Bone marrow (tissue), 2 donors: ENCODE results near the gene DEGS2.

ENCODE experiments used
- DNase-seq, 2 donors: peaks; one replicate each; lab custom pipeline; 2025; lab: John Stamatoyannopoulos, UW

DEGS2 gene

GRCh38 chr14:100148837-100149731 lies 10.4 kb downstream of the DEGS2 start:
- DNase-seq, result no peak

- no peak for DNase-seq
Observed at GRCh38 chr14:100147691-100148464, 11.6 kb downstream of the DEGS2 start.

- DNase-seq, result peak in 1 of 2 donors; percentile 29
Observed at GRCh38 chr14:100147181-100147631, 12.2 kb downstream of the DEGS2 start.

- DNase-seq, result no peak
Observed at GRCh38 chr14:100146531-100147091, 12.8 kb downstream of the DEGS2 start.

- DNase-seq, result no peak
Observed at GRCh38 chr14:100145682-100146464, 13.6 kb downstream of the DEGS2 start.

- no peak for DNase-seq
Observed at GRCh38 chr14:100144996-100145646, 14.3 kb downstream of the DEGS2 start.

- no peak for DNase-seq
Observed at GRCh38 chr14:100144645-100144995, 14.8 kb downstream of the DEGS2 start.

- DNase-seq, result no peak
Observed at GRCh38 chr14:100143934-100144333, 15.5 kb downstream of the DEGS2 start.

GRCh38 chr14:100143523-100143922 lies 15.9 kb downstream of the DEGS2 start:
- DNase-seq, result no peak

- DNase-seq, result no peak
Observed at GRCh38 chr14:100142073-100143040, 17.1 kb downstream of the DEGS2 start.

- DNase-seq, result no peak
Observed at GRCh38 chr14:100141098-100141497, 18.3 kb downstream of the DEGS2 start.

- DNase-seq, result no peak
Observed at GRCh38 chr14:100140452-100141078, 18.9 kb downstream of the DEGS2 start.

GRCh38 chr14:100138955-100139354 lies 20.5 kb downstream of the DEGS2 start:
- no peak for DNase-seq

GRCh38 chr14:100138082-100138787 lies 21.2 kb downstream of the DEGS2 start:
- no peak for DNase-seq

GRCh38 chr14:100137173-100137572 lies 22.3 kb downstream of the DEGS2 start:
- DNase-seq, result no peak

- no peak for DNase-seq
Observed at GRCh38 chr14:100135784-100136183, 23.7 kb downstream of the DEGS2 start.

GRCh38 chr14:100135073-100135472 lies 24.4 kb downstream of the DEGS2 start:
- DNase-seq, result no peak

GRCh38 chr14:100134586-100134985 lies 24.9 kb downstream of the DEGS2 start:
- DNase-seq, result no peak

GRCh38 chr14:100132903-100133510 lies 26.4 kb downstream of the DEGS2 start:
- no peak for DNase-seq
